NOMO-1 treated with dmso at 0.1 percent for 144 hours (cell line): ENCODE measurements around the gene USP31.

Source experiments
- DNase-seq: peaks from one replicate; lab custom pipeline; 2025; ENCODE audit not compliant: unreplicated experiment; lab: John Stamatoyannopoulos, UW

The USP31 gene

DNA sequence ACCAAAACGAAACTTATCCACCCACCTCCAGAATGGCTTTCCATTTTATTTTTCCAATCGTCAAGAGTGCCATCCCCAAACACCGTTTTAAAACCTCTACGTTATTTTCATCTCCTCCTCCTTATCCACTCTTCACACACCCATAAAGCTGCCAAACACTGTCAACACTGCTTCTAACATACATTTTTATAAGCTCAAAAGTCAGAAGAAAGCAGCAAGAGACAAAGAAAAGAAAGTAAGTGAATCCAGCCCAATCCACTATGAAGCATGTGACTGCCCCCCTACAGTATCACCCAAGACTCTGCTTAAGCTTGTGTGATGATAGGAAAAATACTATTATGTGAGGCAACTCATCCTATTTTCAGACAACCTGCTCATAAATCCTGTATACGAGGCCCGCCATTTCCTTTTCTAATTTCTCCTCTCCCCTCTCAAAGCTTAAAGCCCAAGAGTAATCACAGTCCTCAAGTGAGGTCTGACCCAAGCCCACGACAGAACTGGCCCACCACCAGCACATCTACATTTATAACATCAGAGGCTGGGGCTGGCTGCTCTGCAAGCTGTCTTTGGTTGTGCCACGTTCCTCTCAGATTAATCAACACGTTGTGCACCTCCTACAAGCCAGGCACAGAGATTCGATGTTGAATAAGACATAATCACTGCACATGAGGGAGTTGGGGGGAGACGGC lies 16.3 kb downstream of the USP31 start:
- no peak for DNase-seq

DNA sequence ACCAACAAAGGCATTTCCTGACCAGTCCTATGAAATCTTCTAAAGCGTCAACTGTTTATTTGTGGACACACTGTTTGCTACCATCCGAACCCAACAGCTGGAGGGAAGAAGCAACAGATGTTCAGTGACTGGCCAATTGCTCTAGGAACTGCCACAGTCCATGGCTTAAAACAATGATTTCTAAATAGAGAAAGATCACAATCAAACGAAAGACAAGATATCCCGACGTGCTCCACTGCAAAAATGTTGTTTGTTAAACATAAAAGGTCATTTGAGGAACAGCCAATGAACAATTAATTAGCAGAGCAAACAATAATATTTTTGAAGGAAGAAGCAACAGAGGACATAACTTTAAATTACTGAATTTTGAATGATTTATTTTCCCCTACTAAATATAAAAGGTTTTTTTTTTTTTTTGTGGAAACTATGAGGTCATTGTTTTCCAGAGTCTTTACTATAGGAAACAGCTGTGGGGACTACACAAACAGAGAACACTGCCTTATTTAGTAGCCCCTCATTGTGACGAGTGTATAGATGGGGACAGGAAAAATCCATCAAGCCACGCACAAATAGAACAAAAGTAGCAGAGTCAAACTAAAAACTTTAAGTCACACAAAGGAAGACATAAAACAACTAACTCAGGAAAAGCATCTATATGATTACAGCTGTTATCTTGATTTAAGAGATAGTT lies 17.2 kb downstream of the USP31 start:
- DNase-seq, result no peak

DNA sequence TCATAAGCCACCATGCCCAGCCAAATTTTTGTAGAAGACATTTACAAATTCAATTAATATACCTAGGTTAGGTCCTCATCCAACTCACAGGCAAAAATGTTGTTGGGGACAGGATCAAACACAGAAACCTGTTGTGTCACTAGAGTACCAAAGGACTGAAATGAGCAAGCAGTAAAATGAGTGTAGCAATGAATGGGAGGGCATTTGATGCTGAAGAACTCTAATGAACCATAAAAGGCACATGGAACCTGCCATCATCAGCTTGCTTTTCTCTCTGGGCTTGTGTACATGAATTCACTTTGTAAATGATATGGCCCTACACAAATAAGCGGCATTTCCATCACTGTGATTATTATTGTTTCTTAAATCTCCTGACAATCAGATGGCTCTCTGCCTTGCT lies 17.8 kb downstream of the USP31 start:
- DNase-seq, result no peak

DNA sequence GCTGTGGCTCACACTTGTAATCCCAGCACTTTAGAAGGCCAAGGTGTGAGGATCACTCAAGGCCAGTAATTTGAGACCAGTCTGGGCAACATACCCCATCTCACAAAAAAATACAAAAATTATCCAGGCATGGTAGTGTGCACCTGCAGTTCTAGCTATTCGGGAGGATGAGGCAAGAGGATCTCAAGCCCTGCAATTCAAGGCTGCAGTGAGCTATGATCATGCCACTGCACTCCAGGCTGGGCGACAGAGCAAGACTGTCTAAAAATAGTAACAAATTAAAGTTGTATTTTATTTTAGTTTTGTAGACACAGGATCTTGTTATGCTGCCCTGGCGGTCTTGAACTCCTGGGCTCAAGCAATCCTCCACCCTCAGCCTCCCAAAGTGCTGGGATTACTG lies 18.2 kb downstream of the USP31 start:
- DNase-seq, result no peak

DNA sequence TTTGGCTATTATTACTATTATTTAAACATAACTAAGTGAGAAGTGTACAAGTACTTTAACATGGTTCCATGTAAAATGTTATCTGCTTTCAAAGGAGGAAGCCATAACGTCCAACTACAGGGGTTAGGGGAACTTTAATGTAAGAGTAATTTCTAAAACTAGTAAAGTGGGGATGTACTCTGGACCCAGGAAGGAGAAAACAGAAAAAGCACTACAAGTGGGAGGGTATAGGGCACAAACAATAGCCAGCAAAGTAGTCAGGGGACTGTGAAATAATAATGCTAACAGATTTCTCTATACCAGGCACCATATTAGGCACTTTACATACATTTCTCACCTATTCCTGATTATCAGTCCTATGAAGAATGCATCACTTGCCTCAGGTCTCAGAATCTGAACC lies 19.6 kb downstream of the USP31 start:
- no peak for DNase-seq

DNA sequence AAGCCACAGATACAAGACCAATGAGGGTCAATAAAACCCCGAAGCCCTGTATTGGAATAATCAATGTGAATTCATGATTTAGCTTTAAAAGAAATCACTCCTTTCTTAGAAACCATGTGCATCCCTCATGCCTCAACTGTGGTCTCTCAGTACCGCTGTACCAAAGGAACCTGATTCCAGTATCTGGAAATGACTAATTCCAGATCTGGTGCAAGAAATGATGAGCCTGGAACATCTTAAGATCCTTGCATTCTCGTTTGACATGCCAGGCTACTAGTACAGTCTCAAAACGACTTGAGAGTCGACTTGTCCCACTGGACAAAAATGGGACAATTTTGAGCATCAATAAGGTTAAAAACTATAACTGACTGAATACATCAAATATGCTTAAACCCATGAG lies 21.2 kb downstream of the USP31 start:
- no peak for DNase-seq

DNA sequence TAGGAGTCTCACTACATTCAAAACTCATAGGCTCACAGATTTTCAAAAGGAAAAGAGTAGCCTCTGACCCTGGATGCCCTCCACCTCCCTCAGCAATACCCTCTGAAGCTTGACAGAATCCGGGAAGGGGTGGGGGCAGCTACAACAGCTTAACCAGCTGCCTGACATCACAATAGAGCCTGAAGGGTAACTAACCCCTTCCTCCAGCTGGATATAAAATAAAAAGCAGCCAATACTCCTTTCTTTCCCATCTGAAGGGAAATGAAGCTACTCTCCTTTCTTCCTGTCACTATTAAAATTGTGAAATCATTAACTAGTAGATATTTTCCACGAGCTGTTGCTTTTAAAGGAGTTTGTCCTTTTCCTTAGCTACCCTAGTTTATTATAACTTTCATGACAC lies 24.0 kb downstream of the USP31 start:
- DNase-seq, result no peak

DNA sequence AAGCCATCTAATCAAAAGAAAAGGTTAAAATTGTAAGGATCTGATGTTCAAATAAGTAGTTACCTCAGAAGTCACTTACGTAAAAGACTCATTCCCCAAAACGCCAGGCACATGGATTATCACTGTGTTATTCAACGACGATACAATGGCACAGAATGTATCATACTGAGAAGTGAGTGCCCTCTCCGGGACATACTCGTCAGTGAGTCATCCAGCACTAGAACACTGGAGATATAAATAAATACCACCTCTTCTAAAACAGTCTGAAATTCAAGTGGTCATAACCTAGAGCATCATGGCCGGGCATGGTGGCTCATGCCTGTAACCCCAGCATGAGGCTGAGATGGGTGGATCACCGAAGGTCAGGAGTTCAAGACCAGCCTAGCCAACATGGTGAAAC lies 24.9 kb downstream of the USP31 start:
- no peak for DNase-seq

DNA sequence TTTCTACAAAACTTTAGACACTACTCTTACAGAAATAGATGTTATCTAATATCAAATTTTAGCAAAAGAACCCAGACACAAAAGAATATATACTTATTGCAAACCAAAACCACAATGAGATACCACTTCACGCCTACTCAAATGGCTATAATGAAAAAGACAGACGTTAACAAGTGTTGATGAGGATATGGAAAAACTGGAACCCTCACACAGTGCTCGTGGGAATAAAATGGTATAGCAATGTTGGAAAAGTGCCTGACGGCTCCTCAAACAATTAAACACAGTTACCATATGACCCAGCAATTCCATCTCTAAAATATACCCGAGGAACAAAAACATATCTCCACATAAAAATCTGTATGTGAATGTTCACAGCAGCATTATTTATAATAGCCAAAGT lies 27.1 kb downstream of the USP31 start:
- no peak for DNase-seq

DNA sequence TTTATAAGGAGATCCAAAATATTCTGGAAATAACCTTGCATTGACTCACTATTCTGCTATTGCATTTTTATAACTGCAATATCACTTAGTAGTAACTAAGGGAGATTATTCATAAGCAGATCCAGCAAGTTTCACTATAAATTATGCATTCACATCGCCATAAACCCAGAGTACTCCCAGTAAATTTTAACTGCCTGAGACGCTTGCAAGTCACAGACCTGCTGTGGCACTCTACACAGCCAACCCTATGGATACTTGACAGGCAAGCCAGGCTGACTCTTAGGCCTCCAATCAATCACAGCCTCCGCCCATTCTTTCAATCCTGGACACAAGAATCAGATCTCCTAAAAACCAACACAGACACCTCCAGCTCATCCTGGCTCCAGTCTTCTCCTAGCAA lies 28.2 kb downstream of the USP31 start:
- DNase-seq, result no peak

DNA sequence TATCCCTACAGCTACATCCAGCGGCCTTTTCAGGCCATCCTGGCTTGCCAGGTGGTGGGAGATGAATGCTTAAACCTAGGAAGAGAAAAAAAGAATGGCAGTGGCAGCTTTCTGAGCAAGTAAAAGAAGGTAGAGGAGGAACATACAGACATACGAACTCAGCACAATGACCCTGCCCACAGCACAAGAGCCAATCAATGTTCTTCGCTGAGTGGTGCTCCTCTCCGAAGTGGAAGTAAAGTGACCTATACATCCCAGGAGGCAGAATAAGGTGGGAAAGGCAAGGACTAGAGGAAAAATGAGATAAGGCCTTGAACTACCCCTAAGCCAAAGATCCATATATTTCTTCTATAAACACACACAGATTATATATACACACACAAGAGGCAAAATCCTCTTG lies 28.7 kb downstream of the USP31 start:
- DNase-seq, result no peak

DNA sequence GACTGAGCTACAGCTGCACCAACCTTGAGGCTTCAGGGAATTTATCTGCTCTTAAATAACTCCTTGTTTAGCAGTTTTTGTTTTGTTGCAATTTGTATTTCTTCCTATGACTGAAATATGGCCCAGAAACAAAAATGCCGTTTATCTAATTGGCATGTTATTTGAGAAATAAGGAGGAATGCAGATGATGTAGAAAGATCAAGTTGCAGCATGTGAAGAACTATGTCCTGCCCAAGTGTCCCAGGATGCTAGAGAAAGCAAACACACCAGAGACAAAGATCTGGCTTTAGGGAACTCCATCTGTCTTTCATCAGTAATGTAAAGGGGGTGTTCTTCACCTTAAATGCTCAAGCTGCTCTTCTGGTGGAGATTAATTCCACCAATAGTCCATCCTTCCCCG lies 29.7 kb downstream of the USP31 start:
- DNase-seq, result no peak

DNA sequence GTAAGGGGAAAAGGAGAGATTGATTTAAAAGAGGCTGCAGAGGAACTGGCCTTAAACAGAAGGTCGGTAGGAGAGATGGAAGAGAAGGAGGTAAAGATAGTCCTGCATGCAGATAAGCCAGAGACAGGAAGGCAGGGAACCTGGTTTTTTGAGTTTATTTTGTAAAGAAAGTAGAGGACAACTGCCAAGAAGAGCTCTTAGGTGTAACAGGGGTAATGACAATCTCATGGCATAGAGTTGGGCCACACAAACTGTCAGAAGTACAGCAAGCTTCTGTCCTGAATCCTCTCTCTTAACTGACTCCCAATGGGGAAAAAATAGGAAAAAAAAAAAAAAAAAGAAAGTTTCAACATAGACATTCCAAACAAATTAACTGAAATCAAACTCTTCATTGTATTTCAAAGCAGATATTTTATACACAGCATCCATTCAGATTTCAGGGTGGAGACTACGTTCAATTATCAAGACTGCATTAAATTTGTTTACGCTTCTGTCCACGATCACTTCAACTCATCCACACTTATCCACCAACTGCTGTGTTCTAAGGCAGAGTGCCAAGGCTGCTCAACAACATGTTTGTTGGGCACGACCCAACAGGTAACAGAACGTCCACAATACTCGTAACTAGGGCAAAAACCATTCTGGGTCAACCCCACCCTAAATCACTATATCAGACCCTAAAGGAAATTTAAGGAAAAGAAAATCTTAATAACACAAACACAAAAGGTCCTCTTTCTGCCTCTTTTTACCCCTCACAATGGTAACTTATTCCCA lies 34.9 kb downstream of the USP31 start:
- no peak for DNase-seq

DNA sequence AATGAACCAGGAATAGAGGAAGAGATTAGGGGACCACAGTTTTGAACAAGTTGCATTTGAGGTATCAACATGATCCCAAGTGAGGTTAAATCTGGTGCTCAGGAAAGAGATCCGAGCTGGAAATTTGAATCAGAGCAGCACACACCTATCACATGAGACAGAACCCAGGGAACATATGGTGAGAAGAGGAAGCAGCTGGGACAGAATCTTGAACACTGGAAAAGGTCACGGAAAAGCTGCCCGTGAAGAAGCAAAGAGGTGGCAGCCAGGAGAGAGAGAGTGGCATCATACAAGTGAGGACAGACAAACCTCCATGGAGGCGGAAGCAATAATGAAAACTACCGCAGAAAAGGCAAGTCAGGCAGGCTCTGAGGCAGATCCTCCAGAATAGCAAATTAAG lies 36.1 kb downstream of the USP31 start:
- no peak for DNase-seq

DNA sequence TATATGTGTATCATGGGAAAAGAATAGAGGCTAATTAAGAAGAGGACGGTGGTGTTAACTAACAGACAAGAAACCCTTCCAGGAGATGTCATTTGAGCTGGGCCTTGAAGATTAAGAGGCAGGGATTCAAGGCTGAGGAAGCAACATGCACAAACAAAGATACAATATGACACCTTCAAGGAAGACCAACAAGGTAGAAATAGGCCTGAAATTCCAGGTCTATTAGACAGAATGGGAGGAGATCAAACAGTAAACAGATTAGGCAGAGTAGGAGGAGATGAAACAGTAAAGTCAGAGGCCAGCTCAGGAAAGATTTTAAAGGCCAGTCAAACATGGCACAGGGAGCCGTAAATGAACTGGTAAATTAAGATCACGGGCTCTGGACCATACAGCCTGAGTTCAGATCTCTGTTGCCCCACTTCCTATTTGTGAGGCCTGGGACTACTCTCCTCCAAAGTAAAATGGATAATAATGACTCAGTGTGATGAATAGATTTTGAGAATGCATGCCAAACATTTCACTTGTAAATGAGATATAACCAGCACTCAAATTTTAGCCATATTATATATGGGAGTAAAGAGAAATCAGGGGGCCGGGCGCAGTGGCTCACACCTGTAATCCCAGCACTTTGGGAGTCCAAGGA lies 38.9 kb downstream of the USP31 start:
- no peak for DNase-seq

DNA sequence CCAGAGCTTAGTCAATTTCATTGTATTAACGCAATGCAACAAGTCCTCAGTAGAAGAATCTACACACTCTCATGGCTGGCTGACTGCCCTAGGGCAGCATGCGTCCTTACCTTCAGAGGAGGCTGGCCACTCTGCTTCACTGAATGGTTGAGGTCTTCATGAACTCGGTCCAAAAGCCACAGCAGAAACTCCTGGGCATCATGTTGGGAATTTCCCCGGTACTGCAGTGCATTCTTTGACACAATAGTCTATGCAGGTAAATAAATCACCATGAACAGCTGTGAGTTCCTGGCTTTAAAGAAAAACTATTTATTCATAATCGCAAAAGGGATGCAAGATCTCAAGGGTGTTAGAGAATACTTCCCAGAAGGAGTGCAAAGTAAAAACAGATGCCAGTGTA lies 41.3 kb downstream of the USP31 start:
- DNase-seq, result no peak

DNA sequence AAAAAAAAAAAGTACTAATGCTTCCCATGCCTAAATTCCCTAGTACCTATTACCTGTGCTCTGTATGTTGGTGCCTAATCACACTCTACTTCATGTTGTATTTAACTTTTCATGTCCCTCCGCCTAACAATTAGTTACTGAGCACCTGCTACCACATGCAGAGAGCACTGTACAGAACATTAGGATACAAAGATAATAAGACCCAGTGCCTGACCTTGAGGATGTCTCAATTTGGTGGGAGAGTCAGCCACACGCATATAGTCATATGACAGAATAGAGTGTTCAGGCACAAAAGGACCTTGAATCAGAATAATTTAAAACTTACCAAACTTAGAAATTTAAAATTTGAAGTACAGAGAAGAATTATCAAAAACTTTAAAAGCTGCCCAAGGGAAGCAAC lies 42.1 kb downstream of the USP31 start:
- no peak for DNase-seq

DNA sequence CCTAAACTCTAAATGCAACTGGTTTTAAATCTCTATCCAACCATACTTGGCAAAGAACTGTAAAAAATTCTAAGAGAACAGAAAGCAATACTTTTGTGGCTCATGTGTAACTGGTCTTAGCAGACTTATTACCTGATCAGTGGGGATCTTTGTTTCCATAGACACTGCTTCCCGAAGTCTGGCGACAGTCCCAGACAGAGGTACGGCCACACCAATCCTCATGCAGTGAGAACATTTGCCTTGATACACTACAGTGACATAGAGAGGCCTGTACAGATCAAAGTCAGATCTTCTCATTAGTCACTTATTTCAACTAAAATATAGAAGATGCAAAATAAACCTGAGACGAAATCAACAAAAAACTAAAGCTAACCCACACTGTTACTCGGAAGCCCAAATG lies 43.9 kb downstream of the USP31 start:
- DNase-seq, result no peak

DNA sequence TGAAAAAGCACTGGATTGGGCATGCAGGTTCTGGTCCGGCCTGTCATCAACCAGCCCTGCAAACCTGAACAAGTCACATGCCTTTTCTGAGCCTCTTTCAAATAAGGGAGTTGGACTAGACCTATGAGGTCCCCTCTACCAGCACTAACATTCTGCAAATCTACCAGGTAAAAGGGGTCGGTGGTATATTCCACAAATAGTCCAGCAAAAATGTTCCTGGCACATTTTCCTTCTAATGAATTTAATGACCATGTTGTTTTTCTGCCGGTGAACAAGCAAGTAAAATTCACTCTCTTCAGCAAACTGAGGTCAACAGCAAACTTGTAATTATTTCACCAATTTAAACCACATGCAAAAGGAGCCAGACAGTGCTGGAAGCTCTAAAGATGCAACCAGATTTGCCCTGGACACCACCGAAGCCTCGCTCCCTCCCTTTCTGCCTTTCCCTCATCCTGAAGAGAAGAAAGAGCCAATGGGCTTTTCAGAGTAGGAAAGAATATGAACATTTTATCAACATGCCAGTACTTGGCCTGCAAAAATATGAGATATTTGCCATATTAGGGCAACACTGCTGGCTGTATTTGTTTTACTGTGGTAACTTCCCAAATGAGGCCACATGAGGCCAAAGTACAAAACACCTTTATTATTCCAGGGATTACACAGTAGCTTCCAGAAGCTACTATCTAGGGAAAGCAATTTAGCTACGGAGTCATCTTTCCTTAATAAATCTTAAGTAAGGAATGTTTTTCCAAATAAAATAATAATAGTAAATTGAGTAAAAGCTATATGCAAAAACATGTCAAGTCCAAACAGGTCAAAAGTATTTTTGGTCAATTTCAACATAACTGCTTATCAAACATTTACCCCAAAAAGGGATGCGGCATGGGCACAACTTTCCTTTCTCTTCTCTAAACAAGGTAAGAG lies 45.0 kb downstream of the USP31 start:
- no peak for DNase-seq

DNA sequence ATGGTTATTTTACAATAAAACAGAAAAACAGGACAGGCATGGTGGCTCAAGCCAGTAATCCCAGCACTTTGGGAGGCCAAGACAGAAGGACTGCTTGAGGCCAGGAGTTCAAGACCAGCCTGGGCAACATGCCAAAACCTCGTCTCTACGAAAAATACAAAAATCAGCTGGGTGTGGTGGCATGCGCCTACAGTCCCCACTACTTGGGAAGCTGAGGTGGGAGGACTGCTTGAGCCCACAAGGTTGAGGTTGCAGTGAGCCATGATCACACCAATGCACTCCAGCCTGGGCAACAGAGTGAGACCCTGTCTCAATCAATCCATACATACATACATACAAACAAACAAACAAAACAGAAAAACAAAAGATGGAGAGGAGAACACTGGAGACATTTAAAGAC lies 45.6 kb downstream of the USP31 start:
- no peak for DNase-seq
